SK-N-SH treated with all-trans-retinoic acid at 6 μM for 48 hours (cell line): Measurements from ENCODE around the gene AMY2B.
"Not testable (repeated sequence)": the region's sequence is repeated elsewhere in the genome, so short reads cannot be mapped to it uniquely, and the experiment has no call there.

Experiments
- ARNTL ChIP-seq: fragments of 450-650 bp; formaldehyde crosslinking; IDR thresholded peaks from 2 replicates; pipeline ENCODE4 v1.5.0; 2020; ENCODE audit warnings: low read depth, mild to moderate bottlenecking, moderate library complexity, borderline replicate concordance
- BACH2 ChIP-seq: fragments of 250-450 bp; sonication (Bioruptor Pico); IDR thresholded peaks from 2 replicates; pipeline ENCODE4 v1.9.0; 2021; ENCODE audit warnings: mild to moderate bottlenecking, borderline replicate concordance
- OSR1 ChIP-seq: fragments of 250-450 bp; sonication (Bioruptor Pico); IDR thresholded peaks from 2 replicates; pipeline ENCODE4 v1.8.0; 2022; ENCODE audit warnings: moderate library complexity, mild to moderate bottlenecking, inconsistent platforms
- PPARA ChIP-seq: fragments of 250-450 bp; sonication (Bioruptor Pico); IDR thresholded peaks from 2 replicates; pipeline ENCODE4 v1.5.0; 2020; ENCODE audit warnings: mild to moderate bottlenecking, borderline replicate concordance
- RARB ChIP-seq: fragments of 250-450 bp; sonication (Bioruptor Pico); IDR thresholded peaks from 2 replicates; pipeline ENCODE4 v1.8.0; 2021; ENCODE audit warnings: mild to moderate bottlenecking, moderate library complexity
- SNAI2 ChIP-seq: fragments of 250-450 bp; sonication (Bioruptor Pico); IDR thresholded peaks from 2 replicates; pipeline ENCODE4 v1.5.0; 2020; ENCODE audit warnings: mild to moderate bottlenecking, moderate library complexity
- ZFP3 ChIP-seq: fragments of 250-450 bp; sonication (Bioruptor Pico); IDR thresholded peaks from 2 replicates; pipeline ENCODE4 v1.5.0; 2020; ENCODE audit warnings: mild to moderate bottlenecking, moderate library complexity
- ZFP30 ChIP-seq: fragments of 450-650 bp; formaldehyde crosslinking; IDR thresholded peaks from 2 replicates; pipeline ENCODE4 v1.5.0; 2022; ENCODE audit warnings: mild to moderate bottlenecking, moderate library complexity
- ZNF565 ChIP-seq: fragments of 450-650 bp; formaldehyde crosslinking; conservative IDR thresholded peaks from 2 replicates; pipeline ENCODE4 v1.5.0; 2020; ENCODE audit warnings: low read depth, mild to moderate bottlenecking, moderate library complexity
- TF ChIP-seq, protein P1 (sequence below): fragments of 250-450 bp; sonication (Bioruptor Pico); IDR thresholded peaks from 2 replicates; pipeline ENCODE4 v1.8.0; 2020; ENCODE audit warnings: mild to moderate bottlenecking, moderate library complexity, borderline replicate concordance
- TF ChIP-seq, protein P2 (sequence below): fragments of 250-450 bp; sonication (Bioruptor Pico); IDR thresholded peaks from 2 replicates; pipeline ENCODE4 v1.8.0; 2021; ENCODE audit warnings: low read depth, mild to moderate bottlenecking, moderate library complexity, borderline replicate concordance

DNA sequence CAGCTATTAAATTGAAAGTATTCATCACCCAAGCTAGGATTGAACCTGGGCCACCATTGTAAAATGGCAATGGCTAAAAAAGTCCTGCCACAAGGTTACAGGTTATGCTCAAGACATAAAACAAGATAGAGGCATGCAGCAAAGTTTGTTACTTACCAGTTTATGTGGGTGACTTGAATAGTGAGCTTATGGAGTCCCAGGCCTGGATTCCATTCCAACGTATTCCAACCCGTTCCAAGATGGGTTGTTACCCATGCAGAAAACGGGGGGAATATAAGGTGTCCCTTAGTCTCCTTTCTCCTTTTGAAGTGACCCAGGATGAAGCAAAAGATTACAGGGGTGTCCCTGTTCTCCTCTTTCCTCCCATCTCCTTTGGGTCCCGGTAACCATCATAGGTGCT, 56.0 kb downstream of the AMY2B start:
- not testable (repeated sequence) for TF ChIP-seq ZFP30; ARNTL (CRISPR knock-in tag); OSR1 (CRISPR knock-in tag); SNAI2; ZNF565 (CRISPR knock-in tag); PPARA; BACH2 (CRISPR knock-in tag); ZFP3 (CRISPR knock-in tag); RARB (CRISPR knock-in tag)
- TF ChIP-seq, protein P1, sequence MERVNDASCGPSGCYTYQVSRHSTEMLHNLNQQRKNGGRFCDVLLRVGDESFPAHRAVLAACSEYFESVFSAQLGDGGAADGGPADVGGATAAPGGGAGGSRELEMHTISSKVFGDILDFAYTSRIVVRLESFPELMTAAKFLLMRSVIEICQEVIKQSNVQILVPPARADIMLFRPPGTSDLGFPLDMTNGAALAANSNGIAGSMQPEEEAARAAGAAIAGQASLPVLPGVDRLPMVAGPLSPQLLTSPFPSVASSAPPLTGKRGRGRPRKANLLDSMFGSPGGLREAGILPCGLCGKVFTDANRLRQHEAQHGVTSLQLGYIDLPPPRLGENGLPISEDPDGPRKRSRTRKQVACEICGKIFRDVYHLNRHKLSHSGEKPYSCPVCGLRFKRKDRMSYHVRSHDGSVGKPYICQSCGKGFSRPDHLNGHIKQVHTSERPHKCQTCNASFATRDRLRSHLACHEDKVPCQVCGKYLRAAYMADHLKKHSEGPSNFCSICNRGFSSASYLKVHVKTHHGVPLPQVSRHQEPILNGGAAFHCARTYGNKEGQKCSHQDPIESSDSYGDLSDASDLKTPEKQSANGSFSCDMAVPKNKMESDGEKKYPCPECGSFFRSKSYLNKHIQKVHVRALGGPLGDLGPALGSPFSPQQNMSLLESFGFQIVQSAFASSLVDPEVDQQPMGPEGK (CRISPR knock-in tag): not testable (repeated sequence)
- TF ChIP-seq, protein P2, sequence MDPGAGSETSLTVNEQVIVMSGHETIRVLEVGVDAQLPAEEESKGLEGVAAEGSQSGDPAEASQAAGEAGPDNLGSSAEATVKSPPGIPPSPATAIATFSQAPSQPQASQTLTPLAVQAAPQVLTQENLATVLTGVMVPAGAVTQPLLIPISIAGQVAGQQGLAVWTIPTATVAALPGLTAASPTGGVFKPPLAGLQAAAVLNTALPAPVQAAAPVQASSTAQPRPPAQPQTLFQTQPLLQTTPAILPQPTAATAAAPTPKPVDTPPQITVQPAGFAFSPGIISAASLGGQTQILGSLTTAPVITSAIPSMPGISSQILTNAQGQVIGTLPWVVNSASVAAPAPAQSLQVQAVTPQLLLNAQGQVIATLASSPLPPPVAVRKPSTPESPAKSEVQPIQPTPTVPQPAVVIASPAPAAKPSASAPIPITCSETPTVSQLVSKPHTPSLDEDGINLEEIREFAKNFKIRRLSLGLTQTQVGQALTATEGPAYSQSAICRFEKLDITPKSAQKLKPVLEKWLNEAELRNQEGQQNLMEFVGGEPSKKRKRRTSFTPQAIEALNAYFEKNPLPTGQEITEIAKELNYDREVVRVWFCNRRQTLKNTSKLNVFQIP (CRISPR knock-in tag): not testable (repeated sequence)
